H9 (cell line): ENCODE measurements around the gene CDC42EP3. TPM values are rescaled to one million over a fixed set of nuclear protein-coding genes. Genes with fewer than 3 reads are reported as not detected.

Experiments used
- DNase-seq: peaks from one replicate; pipeline ENCODE4 v3.0.0-alpha.2; 2017
- H2AFZ ChIP-seq: one replicate; pipeline ENCODE4 v1.6.1; 2013; ENCODE audit warnings: mild to moderate bottlenecking, low read length, control low read depth, moderate library complexity
- H2AK5ac ChIP-seq: 2 replicates; pipeline ENCODE4 v1.6.1; 2013; ENCODE audit warnings: low read length, control low read depth, mixed read lengths; ENCODE audit not compliant: insufficient read length
- H2BK120ac ChIP-seq: one replicate; pipeline ENCODE4 v1.6.1; 2013; ENCODE audit warnings: low read depth, mild to moderate bottlenecking, low read length, control low read depth, inconsistent platforms; ENCODE audit not compliant: poor library complexity, severe bottlenecking
- H2BK12ac ChIP-seq: 2 replicates; pipeline ENCODE4 v1.6.1; 2013; ENCODE audit warnings: low read length, control low read depth, mixed read lengths, low read depth; ENCODE audit not compliant: insufficient read length
- H2BK15ac ChIP-seq: 2 replicates; pipeline ENCODE4 v1.6.1; 2013; ENCODE audit warnings: low read depth, low read length, control low read depth
- H2BK20ac ChIP-seq: one replicate; pipeline ENCODE4 v1.6.1; 2013; ENCODE audit warnings: low read depth, mild to moderate bottlenecking, low read length, control low read depth, inconsistent platforms; ENCODE audit not compliant: poor library complexity, severe bottlenecking
- H2BK5ac ChIP-seq: 2 replicates; pipeline ENCODE4 v1.6.1; 2013; ENCODE audit warnings: low read length, control low read depth, mixed read lengths; ENCODE audit not compliant: insufficient read length
- H3K14ac ChIP-seq: 2 replicates; pipeline ENCODE4 v1.6.1; 2013; ENCODE audit warnings: low read length, control low read depth; ENCODE audit not compliant: insufficient read depth
- H3K18ac ChIP-seq: 2 replicates; pipeline ENCODE4 v1.6.1; 2013; ENCODE audit warnings: low read depth, mild to moderate bottlenecking, mixed read lengths, low read length, control low read depth; ENCODE audit not compliant: insufficient read length
- H3K23ac ChIP-seq: 2 replicates; pipeline ENCODE4 v1.6.1; 2013; ENCODE audit warnings: low read length, control low read depth, mixed read lengths, low read depth; ENCODE audit not compliant: insufficient read length
- H3K23me2 ChIP-seq: 2 replicates; pipeline ENCODE4 v1.6.1; 2013; ENCODE audit warnings: low read depth, mild to moderate bottlenecking, mixed read lengths, low read length, control low read depth; ENCODE audit not compliant: insufficient read length, poor library complexity, severe bottlenecking
- H3K27ac ChIP-seq: 2 replicates; pipeline ENCODE4 v1.5.1; 2013; ENCODE audit warnings: low read length, control low read depth, mixed read lengths, low read depth; ENCODE audit not compliant: insufficient read length
- H3K27me3 ChIP-seq: 2 replicates; pipeline ENCODE4 v1.6.1; 2013; ENCODE audit warnings: low read length, control low read depth, inconsistent platforms; ENCODE audit not compliant: insufficient read depth
- H3K4ac ChIP-seq: 2 replicates; pipeline ENCODE4 v1.6.1; 2013; ENCODE audit warnings: low read depth, mild to moderate bottlenecking, control low read depth, inconsistent platforms, low read length, moderate library complexity
- H3K4me1 ChIP-seq: 2 replicates; pipeline ENCODE4 v1.6.1; 2013; ENCODE audit warnings: low read length, control low read depth, inconsistent platforms; ENCODE audit not compliant: insufficient read depth
- H3K4me2 ChIP-seq: 2 replicates; pipeline ENCODE4 v1.6.1; 2013; ENCODE audit warnings: low read length, control low read depth, mixed read lengths; ENCODE audit not compliant: insufficient read length, insufficient read depth
- H3K56ac ChIP-seq: 2 replicates; pipeline ENCODE4 v1.6.1; 2013; ENCODE audit warnings: low read depth, mild to moderate bottlenecking, mixed read lengths, low read length, control low read depth; ENCODE audit not compliant: insufficient read length
- H3K79me1 ChIP-seq: 2 replicates; pipeline ENCODE4 v1.6.1; 2013; ENCODE audit warnings: low read depth, mild to moderate bottlenecking, moderate library complexity, low read length, control low read depth, inconsistent platforms; ENCODE audit not compliant: insufficient read depth, poor library complexity, severe bottlenecking
- H3K79me2 ChIP-seq: 2 replicates; pipeline ENCODE4 v1.6.1; 2013; ENCODE audit warnings: low read length, control low read depth, inconsistent platforms; ENCODE audit not compliant: insufficient read depth
- H3K9ac ChIP-seq: 2 replicates; pipeline ENCODE4 v1.6.1; 2013; ENCODE audit warnings: low read length, control low read depth, mixed read lengths; ENCODE audit not compliant: insufficient read length; ENCODE audit errors: extremely low read depth
- H3K9me3 ChIP-seq: one replicate; pipeline ENCODE4 v1.6.1; 2013; ENCODE audit warnings: low read depth, low read length, inconsistent platforms; ENCODE audit not compliant: control insufficient read depth
- H3T11ph ChIP-seq: one replicate; pipeline ENCODE4 v1.6.1; 2013; ENCODE audit warnings: mild to moderate bottlenecking, low read length, control low read depth, inconsistent platforms
- H4K20me1 ChIP-seq: one replicate; pipeline ENCODE4 v1.6.1; 2013; ENCODE audit not compliant: control insufficient read depth, insufficient read length, insufficient read depth
- H4K5ac ChIP-seq: 2 replicates; pipeline ENCODE4 v1.6.1; 2013; ENCODE audit warnings: low read depth, mild to moderate bottlenecking, mixed read lengths, low read length, control low read depth; ENCODE audit not compliant: insufficient read length
- H4K8ac ChIP-seq: replicated peaks from 2 replicates; pipeline ENCODE4 v1.6.1; 2013; ENCODE audit warnings: low read length, control low read depth, mixed read lengths, low read depth; ENCODE audit not compliant: insufficient read length
- H4K91ac ChIP-seq: 2 replicates; pipeline ENCODE4 v1.6.1; 2013; ENCODE audit warnings: low read depth, mild to moderate bottlenecking, moderate library complexity, mixed read lengths, low read length, control low read depth; ENCODE audit not compliant: insufficient read length
- H3K27ac Mint-ChIP-seq, 3 experiments: 2 replicates in 2 of 3; 3 replicates in 1 of 3; pipeline ENCODE4 v1.8.0; 2020 to 2021; ENCODE audit warnings: mixed read lengths in 3 of 3, mild to moderate bottlenecking in 1 of 3, moderate library complexity in 1 of 3
- H3K27me3 Mint-ChIP-seq: 2 replicates; pipeline ENCODE4 v1.8.0; 2021; ENCODE audit warnings: low read depth, mild to moderate bottlenecking, moderate library complexity, mixed read lengths
- H3K36me3 Mint-ChIP-seq, 3 experiments: 2 replicates in 2 of 3; 3 replicates in 1 of 3; pipeline ENCODE4 v1.8.0; 2020 to 2021; ENCODE audit warnings: low read depth in 3 of 3, mixed read lengths in 3 of 3; ENCODE audit not compliant: insufficient read depth in 1 of 3
- H3K4me1 Mint-ChIP-seq, 2 experiments: 2 replicates each; pipeline ENCODE4 v1.8.0; 2020; ENCODE audit warnings: mixed read lengths in 2 of 2
- H3K4me3 Mint-ChIP-seq, 2 experiments: 2 replicates in 1 of 2; 3 replicates in 1 of 2; pipeline ENCODE4 v1.8.0; 2020 to 2021; ENCODE audit warnings: mild to moderate bottlenecking in 2 of 2, mixed read lengths in 2 of 2, moderate library complexity in 1 of 2
- H3K9me3 Mint-ChIP-seq, 2 experiments: 2 replicates in 1 of 2; 3 replicates in 1 of 2; pipeline ENCODE4 v1.8.0; 2020; ENCODE audit warnings: mild to moderate bottlenecking in 2 of 2, mixed read lengths in 2 of 2, moderate library complexity in 1 of 2
- WGBS: extraction: QIAGEN DNeasy Blood & Tissue Kit; methylation state at CpG from one replicate; pipeline ENCODE4 v1.1.7; 2013; ENCODE audit warnings: missing lambda C conversion rate, low lambda C conversion rate, mixed read lengths; ENCODE audit not compliant: insufficient read length; ENCODE audit errors: extremely low coverage; 5-methylcytosine and 5-hydroxymethylcytosine counted together
- total RNA-seq: library from RNA; stranded (reverse); gene quantifications from 2 replicates; pipeline ENCODE4 v1.2.1, GENCODE V29; 2021
- TF ChIP-seq, protein P1 (sequence below): fragments of 200-600 bp; sonication (generic); conservative IDR thresholded peaks from 3 replicates; pipeline ENCODE4 v1.8.0; 2021; ENCODE audit warnings: antibody characterized with exemption, mild to moderate bottlenecking

The CDC42EP3 gene
- total RNA-seq, 1 experiment from 2014 or later = 61.5 TPM

DNA sequence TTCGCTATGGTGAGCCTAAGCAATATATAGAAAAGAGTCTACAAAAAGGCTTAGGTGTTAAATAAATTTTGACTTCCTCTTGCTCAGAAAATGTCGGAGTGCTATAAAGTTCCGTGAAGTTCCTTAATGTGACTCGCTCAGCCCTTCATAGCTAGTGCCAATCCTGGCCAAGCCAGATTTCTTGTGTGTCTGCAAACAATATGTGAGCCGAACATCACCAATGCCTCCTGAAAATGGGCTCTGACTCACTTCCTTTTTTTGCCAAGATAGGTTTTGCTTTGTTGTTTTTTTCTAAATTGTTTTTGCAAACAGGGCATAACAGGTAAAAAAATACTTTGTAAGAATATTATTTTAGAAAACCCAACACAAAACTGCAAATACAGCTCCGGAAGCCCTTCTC is 26.1 kb downstream of the CDC42EP3 start:
- TF ChIP-seq, protein P1, sequence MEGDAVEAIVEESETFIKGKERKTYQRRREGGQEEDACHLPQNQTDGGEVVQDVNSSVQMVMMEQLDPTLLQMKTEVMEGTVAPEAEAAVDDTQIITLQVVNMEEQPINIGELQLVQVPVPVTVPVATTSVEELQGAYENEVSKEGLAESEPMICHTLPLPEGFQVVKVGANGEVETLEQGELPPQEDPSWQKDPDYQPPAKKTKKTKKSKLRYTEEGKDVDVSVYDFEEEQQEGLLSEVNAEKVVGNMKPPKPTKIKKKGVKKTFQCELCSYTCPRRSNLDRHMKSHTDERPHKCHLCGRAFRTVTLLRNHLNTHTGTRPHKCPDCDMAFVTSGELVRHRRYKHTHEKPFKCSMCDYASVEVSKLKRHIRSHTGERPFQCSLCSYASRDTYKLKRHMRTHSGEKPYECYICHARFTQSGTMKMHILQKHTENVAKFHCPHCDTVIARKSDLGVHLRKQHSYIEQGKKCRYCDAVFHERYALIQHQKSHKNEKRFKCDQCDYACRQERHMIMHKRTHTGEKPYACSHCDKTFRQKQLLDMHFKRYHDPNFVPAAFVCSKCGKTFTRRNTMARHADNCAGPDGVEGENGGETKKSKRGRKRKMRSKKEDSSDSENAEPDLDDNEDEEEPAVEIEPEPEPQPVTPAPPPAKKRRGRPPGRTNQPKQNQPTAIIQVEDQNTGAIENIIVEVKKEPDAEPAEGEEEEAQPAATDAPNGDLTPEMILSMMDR = no peak
- Histone ChIP-seq H3K9me3 (no peaks in the 10 kb centered on the region), H2BK20ac (no peak overlapping the region), H3K14ac (no peak overlapping the region), H3K27me3 (no peaks in the 10 kb centered on the region), H3K4me2 (no peak overlapping the region), H3K4ac (no peak overlapping the region), H2AK5ac (no peak overlapping the region), H3K4me1 (no peaks in the 10 kb centered on the region), H3K27ac (no peak overlapping the region), H4K8ac (no peak overlapping the region), H4K91ac (no peak overlapping the region), H3K9ac (no peak overlapping the region), H3K23ac (no peak overlapping the region), H2BK15ac (no peak overlapping the region), H2BK12ac (no peak overlapping the region), H3K79me2 (peaks cover 3% of the 10 kb centered on the region; the same call in 1 of the 2 replicates), H2BK120ac (no peak overlapping the region), H2BK5ac (no peak overlapping the region), H3K18ac (no peak overlapping the region), H2AFZ (no peak overlapping the region), H4K20me1 (no peaks in the 10 kb centered on the region), H3T11ph (no peak overlapping the region), H4K5ac (no peak overlapping the region), H3K23me2 (no peaks in the 10 kb centered on the region), H3K79me1 (peaks cover 15% of the 10 kb centered on the region), H3K56ac (no peak overlapping the region)
- H3K9me3 Mint-ChIP-seq = peaks cover 12 to 13% of the 10 kb centered on the region in 2 experiments
- no peak overlapping the region for H3K4me3 Mint-ChIP-seq
- H3K36me3 Mint-ChIP-seq = peaks cover 59 to 81% (median 71%) of the 10 kb centered on the region in 3 experiments
- H3K4me1 Mint-ChIP-seq = peaks cover 15 to 18% of the 10 kb centered on the region in 2 experiments
- DNase-seq = no peak
- no peaks in the 10 kb centered on the region for H3K27me3 Mint-ChIP-seq
- WGBS = no CpG with 5 or more reads among the region's 6 CpGs
- no peak overlapping the region for H3K27ac Mint-ChIP-seq
